Activated T-cell treated with anti-CD3 and anti-CD28 coated beads for 1 hour (primary cell): Measurements from ENCODE around the gene MUS81.
"Not testable (repeated sequence)": the region's sequence is repeated elsewhere in the genome, so short reads cannot be mapped to it uniquely, and the experiment has no call there.

Experiments used
- DNase-seq: peaks from one replicate; pipeline ENCODE4 v3.0.0-alpha.2; 2020; ENCODE audit warnings: low read depth

MUS81 gene, protein sequence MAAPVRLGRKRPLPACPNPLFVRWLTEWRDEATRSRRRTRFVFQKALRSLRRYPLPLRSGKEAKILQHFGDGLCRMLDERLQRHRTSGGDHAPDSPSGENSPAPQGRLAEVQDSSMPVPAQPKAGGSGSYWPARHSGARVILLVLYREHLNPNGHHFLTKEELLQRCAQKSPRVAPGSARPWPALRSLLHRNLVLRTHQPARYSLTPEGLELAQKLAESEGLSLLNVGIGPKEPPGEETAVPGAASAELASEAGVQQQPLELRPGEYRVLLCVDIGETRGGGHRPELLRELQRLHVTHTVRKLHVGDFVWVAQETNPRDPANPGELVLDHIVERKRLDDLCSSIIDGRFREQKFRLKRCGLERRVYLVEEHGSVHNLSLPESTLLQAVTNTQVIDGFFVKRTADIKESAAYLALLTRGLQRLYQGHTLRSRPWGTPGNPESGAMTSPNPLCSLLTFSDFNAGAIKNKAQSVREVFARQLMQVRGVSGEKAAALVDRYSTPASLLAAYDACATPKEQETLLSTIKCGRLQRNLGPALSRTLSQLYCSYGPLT

DNA sequence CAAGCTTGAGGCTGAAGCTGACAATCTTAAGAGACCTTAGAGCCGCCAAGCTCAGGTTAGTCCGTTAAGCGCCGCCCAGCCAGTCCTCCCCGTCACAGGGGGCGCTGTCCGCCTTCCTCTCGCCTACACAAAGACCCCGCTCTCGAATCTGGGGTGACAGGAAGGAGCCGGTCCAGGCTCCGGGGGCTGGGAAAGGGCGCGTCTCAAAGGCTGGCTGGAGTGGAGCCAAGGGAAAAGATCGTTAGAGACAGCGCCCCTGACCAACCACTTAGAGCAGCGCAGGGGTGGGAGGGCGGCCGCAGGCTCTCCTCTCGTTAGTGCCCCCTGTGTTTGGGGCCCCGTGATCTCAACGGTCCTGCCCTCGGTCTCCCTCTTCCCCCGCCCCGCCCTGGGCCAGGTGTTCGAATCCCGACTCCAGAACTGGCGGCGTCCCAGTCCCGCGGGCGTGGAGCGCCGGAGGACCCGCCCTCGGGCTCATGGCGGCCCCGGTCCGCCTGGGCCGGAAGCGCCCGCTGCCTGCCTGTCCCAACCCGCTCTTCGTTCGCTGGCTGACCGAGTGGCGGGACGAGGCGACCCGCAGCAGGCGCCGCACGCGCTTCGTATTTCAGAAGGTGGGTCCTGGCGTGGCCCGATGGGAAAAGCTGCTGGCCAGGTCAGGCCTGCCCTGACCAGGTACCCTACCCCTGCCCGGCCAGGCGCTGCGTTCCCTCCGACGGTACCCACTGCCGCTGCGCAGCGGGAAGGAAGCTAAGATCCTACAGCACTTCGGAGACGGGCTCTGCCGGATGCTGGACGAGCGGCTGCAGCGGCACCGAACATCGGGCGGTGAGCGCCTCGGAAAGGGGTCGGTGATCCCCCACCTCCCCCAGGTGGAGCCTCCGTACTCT, at the start of gene MUS81:
MUS81 (plus strand) TSS at position 156 of the 887 bp plus-strand sequence; CDS start at position 477, 321 bp downstream.
- DNase-seq = peak; percentile 97

DNA sequence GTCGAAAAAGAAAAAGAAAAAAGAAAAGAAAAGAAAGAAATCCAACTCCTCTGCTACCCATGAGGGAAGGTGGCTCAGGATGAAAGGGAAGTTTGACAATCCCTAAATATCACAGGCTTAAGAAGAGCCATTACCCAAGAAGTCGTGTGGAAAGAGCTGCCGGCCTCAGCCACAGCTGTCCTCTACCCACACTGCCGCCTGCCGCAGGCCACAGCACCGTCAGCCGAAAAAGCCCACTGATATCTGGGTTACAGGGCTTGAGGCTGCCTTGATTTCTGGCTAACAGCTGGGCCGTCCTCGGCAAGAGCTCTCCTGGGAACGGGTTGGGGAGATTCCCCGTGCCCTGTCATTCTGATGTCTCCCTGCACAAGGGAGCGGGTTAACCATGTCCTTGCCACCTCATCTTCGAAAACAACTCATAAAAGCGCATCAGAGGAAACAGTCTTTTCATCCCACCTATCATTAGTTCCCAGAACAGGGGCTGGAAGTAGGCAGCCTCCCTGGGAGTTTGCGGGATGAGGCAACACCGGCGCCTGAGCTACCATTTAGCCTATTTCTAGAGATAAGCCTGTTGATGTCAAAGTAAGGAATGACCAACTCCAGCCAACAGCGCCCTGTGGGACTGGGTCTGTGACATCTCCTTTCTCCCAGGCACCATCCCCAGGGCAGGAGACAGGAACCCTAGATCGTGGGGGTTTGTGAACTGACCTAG, 48.3 kb upstream of the MUS81 start:
- no peak for DNase-seq

DNA sequence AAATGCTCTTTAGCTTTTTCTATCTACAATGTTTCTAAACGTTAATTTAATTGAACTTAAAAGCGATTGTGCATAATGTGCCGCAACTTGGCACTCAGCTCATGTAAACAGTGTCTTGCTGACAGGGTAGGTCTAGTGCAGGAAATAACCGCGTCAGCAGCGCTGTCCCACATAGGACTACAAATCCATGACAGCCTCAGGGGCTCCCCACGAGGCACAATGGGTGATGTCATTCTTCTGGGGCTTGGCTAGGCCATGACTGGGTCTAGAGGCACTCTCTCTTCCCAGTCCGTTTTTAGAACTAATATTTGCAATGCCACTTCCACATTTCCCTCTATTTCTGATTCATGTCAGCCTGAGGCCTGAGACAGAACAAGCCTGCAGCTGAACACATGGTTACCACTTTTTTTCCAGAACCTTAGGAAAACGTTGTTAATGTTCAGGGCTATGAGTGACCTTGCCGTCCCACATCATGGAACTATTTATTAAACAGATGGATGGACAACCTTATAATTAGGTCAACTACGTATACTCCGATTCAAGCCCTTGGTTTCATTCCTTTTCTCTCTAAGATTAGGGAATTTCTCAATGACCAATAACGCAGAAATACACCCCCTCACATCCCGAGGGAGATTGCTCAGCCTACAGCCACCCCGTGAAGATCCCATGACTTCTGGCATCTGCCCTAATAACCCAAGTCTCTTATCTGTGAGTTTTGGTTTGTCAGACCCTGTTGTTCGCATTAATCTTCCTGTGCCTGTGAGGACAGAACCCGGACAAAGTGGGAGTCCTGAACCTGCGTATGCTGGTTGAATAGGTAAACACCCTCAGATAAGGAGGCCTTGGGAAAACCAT, 45.9 kb upstream of the MUS81 start:
- DNase-seq = no peak

DNA sequence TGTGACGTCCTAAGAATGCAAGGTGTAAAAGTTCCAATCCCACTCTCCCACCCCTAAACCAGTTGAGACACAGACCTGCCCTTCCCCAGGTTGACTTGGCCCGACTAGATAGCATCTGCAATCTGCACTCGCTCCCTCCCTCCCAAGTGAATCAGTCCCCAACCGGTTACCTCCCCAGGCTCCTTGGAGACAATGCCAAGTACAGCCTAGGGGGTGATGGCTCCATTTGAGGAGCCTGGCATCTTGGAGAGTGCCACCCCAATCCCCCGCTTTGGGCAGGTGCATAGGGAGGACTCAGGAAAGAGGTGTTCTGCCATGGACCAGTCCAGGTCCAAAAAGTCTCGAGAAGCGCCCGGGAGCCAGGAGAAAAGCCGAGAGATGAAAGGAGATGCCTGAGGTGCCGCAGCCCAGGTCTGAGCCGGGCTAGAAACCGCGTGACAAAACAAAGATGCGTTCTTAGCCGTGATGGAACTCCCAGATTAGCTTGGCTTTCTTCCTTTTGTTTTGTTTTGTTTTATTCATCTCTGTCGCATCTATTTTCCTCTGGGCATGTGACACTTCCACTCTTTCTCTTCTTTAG, 45.2 kb upstream of the MUS81 start:
- DNase-seq = no peak

DNA sequence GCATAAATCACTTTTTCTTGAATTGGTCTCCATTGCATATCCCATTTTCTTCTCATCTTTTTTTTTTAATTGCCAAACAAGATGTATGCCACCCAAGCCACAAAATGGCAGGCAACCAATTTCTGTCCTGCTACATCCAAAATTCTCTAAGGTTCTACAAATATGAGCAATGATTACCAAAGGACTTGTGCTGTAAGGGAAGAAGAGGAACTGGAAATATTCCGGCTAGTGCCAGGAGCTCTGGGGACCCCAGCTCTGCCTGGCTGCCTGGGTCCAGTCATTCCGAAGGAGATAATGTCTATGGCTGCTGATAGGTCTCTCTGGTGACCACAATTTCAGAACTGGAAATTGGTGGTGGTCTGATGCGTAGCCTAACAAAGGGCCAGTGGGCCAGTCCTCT, 43.5 kb upstream of the MUS81 start:
- no peak for DNase-seq

DNA sequence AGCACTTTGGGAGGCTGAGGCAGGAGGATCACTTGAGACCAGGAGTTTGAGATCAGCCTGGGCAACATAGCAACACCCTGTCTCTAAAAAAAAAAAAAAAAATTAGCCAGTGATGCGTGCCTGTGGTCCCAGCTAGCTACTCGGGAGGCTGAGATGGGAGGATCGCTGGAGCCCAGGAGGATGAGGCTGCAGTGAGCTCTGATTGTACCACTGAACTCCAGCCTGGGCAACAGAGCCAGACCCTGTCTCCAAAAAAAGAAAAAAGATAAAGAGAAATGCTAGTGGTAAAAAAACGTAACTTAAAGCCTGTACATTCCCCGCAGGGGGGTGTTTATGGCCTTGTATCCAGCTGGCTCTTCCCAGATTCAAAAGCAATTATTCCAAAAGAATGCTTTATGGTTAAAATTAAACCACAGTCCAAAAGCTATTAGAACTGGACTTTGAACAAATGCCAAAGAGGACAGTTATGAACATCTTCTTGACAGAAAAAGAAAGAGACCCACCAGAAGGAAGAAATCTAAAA, 42.9 kb upstream of the MUS81 start:
- no peak for DNase-seq

DNA sequence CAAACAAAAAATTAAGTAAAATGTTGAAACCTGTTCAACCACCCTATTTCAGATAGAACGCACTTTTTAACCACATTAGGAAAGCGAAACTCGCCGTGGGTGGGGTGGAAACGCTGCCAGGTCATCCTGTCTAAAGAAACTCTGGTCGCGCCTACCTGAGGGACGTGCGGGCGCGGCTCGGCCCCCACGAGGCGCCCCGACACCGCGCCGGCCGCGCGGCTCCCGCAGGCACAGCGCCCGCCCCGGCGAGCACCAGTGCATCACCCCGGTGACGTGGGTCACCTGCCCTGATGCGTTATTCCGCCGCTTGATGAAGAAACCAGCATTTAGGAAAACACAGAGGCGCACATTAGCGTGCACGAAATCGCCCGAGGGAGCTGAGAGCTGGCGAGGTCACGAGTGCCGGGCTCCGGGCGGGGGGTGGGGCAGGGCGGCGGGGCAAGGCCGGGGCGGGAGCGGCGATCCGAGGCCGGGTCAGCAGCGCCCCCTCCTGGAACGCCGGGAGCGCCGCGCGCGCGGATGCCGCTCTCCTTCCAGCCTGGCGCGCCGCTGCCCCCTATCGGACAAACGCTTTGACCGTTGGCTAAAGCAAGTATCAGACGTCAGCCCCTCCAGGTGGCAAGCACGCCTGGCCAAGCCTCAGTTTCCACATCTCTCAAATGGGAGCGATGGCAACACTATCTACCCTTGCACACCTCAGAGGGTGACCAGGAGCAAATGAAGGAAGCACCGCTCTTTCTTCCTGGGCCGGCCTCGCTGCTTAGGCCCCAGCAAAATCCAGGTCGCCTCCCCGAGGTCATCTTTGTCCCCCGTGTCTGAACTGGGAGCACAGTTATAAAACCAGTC, 42.2 kb upstream of the MUS81 start:
- DNase-seq = peak; percentile 98

DNA sequence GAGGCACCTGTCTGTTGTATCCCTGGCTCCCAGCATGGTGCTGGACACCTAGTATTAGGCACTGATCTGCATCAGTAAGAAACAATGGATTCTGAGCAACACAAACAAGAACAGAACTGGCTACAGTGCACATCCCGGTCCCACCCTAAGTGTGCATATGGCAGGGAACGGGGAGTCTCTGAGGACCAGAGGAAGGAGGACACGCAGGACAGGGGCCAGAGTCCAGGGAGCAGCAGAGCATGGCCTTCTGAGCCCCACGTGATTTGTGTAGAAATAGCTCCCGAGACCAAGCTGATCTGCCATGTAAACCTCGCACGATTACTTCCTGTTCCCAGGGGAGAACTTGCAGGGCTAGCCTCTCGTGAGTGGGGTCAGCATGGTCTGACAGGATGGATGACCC, 39.1 kb upstream of the MUS81 start:
- DNase-seq = no peak

DNA sequence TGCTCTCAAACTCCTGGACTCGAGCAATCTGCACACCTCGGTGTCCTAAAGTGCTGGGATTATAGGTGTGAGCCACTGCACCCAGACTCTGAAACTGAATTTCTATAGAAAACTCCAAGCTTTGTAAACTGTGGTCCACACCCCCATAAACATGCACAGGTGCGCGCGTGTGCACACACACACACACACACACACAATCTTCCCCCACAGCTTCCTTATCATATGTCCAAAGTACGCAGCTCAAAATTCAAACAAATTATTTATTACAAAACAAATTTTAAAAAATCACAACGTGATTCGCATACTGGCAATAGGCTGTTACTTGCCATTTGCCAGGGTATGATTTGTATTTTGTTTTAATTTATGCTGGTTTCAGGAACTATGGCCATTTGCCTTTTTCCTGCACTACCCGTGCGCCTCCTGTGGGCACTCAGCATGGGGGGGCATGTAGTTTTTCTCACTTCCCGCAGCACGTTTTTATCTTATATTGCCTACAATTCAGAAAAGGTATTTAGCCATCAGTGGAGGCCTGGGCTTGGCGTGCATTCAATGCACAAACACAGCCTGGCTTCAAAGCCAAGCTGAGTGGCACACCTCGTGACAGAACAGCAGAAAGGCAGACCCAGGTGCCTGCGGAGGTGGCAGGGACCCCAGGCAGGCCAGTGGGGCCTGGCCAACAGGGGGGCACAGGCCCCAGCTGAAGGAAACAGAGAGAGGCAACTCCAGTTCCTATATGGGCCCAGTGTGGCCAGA, 37.3 kb upstream of the MUS81 start:
- no peak for DNase-seq

DNA sequence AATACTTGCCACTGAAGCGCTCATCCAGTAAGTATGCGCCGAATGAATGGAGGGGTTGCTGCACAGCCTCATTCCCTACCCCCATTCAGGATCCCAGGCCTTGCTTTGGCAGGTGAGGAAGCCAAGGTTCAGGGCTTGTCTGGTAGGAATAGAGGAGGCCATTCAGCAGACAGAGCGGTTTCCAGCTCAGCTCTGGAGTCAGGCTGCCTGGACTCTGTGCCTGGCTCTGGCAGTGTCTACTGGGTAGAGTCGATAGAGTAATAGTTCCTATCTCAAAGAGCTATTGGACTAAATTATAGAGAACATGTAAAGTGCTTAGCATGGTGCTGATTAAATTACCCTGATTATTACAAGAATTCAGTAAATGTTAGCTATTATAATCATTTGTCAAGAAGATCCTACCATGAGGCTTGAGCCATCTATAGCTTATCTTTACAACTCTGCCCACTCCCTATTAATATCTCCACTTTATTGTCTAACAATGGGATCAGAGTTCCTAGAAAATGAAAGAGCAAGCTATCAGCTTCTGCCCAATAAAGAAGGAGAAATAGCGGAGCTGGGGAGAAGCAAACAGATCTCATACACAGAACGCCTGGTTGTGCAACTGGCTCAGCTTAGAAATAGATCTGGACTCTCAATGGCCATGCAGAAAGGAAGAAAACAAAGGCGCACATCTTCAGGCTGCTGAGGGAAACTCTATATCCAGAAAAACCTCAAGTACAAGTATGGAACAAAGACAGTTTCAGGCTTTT, 33.1 kb upstream of the MUS81 start:
- DNase-seq = no peak

DNA sequence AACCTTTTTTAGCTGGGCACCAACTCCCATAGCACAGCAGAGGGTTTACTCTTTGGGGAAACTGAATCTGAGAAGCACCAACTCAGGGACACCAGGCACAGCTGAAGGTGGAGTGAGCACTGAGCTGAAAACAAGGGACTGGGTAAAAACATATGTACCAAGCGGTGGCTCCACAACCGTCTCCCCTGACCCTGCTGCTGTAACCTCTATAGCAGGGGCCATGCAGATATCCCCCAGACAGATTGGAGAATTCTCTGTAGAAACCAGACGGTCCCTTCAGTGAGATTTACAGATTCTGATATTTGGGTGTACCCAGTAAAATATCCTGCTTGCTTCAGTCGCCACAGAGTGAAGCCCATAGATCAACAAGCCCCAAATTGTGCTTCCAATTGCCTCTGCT, 30.8 kb upstream of the MUS81 start:
- no peak for DNase-seq

DNA sequence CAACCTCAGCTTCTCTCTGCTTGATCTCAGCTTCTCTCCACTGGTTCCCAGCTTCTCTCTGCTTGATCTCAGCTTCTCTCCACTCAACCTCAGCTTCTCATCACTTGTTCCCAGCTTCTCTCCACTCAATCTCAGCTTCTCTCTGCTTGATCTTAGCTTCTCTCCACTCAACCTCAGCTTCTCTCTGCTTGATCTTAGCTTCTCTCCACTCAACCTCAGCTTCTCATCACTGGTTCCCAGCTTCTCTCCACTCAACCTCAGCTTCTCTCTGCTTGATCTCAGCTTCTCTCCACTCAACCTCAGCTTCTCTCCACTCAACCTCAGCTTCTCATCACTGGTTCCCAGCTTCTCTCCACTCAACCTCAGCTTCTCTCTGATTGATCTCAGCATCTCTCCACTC, 28.0 kb upstream of the MUS81 start:
- not testable (repeated sequence) for DNase-seq

DNA sequence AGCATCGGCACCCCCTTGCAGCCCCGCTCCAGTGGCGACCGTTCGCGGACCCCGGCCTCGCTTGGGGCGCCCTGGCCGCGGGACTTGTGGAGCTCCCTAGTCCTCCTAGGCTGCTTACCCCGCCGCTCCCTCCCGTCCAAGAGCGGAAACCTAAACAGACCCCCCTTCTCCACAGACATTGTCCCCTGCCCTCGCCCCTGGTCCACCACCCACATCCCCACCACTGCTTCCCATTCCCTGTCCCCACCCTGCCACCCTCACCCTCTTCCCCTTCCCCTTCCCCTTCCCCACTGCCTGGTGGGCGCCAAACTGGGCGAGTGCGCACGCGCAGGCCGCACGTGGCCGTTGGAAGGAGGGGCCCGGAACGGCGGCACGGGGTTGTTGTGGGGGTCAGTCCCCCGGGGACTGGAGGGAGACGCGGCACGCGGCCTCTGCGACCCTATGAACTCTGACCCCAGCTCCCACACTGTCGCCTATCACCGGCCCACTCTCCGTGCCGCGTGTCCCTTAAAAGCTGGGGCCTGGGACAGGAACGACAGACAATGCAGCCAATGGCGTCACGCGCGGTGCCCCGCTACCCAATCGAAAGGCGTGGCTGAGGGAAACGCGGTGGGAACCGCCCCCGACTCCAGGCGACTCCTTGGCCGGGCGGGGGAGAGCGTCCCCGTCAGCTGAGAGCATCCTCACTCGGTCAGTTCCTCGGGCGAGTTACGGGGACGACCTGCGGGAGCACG, 26.8 kb upstream of the MUS81 start, which contains the start of gene SNX32:
SNX32 (plus strand) TSS at position 667 of the 734 bp plus-strand sequence. CDS start 103 bp downstream, outside the sequence.
- DNase-seq = peak; percentile 93

DNA sequence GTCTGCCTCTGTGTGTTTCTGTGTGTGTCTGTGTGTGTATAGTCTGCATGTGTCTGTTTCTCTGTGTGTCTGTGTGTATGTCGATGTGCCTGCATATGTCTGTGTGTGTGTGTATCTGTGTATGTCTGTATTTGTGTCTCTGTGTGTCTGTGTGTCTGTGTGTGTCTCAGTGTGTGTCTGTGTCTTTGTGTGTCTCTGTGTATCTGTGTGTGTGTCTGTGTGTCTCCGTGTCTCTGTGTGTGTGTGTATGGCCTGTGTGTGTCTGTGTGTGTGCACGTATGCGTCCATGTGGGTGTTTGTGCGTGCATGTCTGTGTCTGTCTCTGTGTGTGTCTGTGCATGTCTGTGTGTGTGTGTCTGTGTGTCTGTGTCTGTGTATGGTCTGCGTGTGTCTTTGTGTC, 26.0 kb upstream of the MUS81 start:
- no peak for DNase-seq

DNA sequence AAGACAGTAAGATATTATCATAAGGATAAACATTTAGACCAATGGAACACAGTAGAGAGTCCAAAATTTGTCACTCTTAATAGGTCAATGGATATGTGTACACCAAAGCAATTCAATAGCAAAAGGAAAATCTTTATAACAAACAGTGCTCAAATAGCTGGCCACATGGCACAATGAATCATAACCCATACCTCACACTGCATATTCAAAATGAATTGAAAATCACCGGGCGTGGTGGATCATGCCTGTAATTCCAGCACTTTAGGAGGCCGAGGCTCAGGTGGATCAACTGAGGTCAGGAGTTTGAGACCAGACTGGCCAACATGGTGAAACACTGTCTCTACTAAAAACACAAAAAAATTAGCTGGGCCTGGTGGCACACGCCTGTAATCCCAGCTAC, 18.1 kb upstream of the MUS81 start:
- no peak for DNase-seq

DNA sequence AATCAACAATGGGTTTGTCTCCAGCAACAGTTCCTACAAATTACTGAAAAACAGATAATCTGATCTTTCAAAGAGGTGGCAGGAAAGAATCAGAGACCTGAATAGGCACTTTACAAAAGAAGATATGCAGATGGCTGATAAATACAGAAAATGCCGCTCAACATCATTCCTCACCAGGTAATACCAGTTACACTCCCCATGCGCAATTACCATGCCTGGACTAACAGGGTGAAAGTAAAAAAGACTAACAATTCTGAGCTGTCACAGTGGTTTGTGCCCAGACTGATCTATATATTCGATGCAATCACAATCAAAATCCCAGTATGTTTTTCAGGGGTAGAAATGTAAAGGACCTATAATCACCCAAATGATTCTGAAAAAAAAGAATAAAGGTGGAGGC, 16.4 kb upstream of the MUS81 start:
- DNase-seq = no peak

DNA sequence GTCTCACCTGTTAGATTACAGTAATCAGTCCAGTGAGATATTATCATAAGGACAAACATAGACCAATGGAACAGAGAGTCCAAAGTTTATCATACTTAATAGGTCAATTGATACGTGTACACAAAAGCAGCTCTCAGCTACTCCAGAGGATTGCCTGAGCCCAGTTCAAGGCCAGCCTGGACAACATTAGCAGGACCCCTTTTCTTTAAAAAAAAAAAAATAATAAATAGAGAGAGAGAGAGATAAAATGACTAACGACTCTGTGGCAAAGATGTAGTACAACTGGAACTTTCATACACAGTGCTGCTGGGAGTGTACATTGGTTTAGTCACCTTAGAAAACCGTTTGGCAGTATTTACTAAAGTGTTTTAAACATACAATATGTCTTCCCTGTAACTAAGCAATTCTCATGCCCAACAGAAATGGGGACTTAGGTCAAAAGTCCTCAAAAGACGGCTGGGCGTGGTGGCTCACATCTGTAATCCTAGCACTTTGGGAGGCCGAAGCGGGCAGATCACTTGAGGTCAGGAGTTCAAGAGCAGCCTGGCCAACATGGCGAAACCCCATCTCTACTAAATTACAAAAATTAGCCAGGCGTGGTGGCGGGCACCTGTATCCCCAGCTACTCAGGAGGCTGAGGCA, 15.9 kb upstream of the MUS81 start:
- DNase-seq = no peak
